Activated naive CD4-positive, alpha-beta T cell treated with Interleukin-2 at 50 U/mL for 16 hours (primary cell): ENCODE measurements around the gene PACRG.

Source experiments
- DNase-seq: peaks from one replicate; pipeline ENCODE4 v3.0.0-alpha.2; 2020

PACRG gene

DNA sequence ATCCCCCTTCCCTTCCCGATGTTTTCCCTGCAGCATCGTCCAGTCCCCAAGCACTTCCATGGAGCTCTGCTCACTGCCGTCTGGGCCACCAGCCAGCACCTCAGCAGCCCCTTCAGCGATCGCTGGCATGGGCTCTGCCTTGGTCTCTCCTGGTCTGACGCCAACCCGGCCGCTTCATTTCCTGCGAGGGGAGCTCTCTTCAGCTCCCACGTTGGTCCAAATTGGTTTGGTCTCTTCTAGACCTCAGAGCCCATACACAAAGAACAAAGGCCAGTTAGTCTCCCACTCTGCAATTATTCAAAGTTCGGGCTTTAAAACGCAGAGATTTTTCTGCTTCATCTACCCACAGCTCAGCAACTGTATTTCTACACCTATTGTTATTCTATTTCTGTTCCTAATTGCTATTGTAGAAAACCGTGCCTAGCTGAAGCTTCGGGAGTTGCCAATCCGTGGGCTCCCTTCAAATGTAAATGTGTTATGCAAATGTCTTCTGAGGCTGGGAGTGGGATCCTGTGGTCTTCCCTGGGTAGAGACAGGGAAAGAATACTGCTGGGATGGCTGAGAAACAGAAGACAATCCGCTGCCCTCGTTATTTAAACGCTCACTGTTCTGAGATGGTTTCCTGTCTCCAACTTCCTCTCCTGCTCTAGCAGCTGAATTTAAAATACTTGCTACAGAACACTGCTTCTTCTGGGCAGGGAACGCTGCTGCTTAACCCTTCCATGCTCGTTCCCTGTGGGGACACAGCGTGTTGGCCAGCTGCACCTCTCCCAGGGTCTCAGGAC, 532.5 kb downstream of the PACRG start:
- DNase-seq, result no peak

DNA sequence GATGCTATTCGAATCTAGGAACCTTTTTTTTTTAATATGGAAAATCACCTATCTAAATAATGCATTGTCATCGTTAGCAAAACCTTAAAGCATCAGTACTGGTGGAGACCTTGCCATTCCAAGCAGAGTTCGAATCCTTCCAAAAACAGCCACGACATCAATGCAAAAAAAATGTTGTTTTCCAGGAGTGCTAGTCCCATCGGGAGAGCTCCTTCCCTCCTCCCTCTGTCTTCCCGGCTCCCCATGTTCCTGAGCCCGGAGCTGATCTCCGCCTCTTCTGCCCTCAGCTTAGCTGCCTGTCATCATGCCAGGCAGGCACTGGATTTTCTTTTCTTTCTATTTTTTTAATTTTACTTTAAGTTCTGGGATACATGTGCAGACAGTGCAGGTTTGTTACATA, 533.1 kb downstream of the PACRG start:
- no peak for DNase-seq

DNA sequence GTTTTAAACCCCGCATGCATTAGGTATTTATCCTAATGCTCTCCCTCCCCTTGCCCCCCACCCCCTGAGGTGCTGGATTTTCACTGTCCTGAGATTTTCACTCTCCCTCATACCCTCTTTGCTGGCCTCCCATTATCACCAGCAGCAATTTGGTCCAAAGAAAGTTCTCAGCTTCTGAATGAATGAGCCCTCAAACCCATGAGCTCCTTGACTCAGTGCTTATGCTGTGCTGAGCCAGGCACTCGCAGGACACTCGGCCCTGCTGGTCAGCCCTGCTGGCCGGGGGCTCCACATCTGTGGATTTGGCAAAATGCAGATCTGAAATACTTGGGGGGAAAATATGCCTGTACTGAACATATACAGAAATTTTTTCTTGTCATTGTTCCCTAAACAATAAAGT, 533.6 kb downstream of the PACRG start:
- DNase-seq, result no peak

- DNase-seq, result no peak
Observed at GRCh38 chr6:163262080-163262479, 534.3 kb downstream of the PACRG start.

- DNase-seq, result no peak
Observed at GRCh38 chr6:163263196-163263595, 535.4 kb downstream of the PACRG start.

DNA sequence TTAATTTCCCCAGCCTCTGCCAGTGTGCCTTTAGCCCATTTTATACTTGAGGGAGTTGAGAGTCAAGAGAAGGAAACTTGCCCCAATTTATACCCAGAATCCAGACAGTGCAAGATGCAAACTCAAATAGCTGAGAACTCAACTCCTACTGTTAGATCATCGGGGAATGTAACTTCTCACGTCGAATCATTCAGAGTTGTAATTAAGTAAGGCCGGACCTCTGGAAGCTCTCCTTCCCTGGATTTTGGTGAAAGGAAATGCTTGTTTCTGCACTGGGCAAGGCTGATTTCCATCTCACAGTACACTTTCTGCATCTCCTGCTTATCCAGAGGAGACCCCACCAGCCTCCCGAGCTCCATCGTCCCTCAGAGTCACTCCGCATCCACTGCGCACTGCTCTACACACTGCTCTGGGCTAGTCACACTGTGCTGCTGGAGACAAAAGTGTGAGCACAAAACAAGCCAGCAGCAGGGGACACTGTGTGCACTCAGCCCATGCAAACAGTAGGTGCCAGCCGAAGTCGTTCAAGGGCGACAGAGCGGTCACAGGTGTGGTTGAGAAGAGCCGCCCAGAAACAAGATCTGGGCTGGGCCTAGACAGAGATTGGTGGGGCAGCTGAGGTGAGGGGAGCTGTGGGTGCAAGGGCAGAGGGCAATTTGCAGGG, 536.4 kb downstream of the PACRG start:
- no peak for DNase-seq

GRCh38 chr6:163264662-163265035, 536.9 kb downstream of the PACRG start:
- no peak for DNase-seq

DNA sequence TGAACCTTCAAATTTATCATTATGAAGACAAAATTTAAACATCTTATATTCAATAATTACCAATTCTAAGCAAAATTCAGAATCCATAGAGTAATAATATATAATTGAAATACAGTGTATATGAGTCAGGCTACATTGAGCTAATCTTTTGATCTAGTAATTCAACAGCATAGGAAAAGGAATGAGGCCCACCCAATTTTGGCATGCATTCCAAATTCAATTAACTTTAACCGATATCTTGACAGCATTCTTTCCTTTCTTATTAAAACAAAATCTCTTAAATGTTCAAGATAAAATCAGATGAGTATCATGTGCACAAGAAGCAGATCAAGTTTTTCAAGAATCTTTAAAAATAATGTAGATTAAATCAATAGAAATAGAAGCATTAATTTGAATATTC, 553.9 kb downstream of the PACRG start:
- DNase-seq, result no peak

DNA sequence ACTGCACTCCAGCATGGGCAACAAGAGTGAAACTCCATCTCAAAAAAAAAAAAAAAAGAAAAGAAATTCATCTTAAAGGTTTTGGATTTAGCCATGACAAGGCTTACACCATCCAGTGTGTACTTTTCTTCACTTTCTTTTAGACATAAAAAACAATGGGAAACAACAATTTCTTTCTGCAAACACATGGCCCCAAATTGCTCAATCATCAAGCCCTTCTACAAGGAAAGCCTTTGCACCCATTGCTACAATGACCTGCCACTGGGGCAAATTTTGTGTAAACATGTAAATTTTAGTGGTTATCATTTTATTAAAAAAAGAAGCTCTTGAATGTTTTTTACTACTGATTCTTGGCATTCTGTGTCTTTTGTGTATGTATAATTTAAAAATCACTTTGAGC, 554.9 kb downstream of the PACRG start:
- DNase-seq, result no peak

DNA sequence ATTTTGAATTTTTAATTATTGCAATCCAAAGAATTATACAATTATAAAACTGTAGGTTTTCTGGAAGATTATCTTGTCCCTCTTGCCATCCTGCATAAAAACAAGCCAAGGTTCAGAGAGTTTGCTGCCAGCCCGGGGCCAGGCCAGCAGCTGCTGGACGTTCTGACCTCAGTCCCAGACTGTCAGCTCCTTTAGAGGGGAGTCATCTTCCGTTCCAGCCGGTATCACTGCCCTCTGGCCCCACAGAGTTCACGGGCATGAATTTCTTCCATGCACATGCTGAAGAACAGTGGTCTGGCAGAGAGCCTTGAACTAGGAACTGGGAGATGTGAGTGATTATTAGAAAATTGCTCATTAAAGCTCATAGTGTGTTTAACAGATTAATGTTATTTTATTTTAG, 556.4 kb downstream of the PACRG start:
- DNase-seq, result no peak

GRCh38 chr6:163285691-163286090, 557.9 kb downstream of the PACRG start:
- DNase-seq, result no peak

GRCh38 chr6:163287626-163288025, 559.9 kb downstream of the PACRG start:
- no peak for DNase-seq

DNA sequence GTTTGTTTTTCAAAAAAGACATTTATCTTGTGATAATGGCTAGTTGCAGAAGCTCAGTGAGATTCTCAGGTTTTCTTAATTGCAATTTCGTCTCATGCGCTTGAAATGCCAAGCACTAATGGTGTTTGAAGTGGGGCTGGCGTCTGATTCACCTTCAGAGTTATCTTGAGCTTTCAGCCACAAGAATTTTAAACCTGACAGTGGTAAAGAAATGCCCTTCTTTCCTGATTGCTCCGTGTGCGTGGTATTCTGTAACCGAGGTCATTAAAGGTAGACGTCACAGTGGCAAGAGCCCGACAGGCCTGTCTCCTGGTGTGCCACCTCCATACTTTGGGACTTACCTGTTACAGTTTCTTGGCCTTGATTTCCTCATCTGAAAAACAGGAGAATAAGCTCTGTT, 560.3 kb downstream of the PACRG start:
- no peak for DNase-seq

- DNase-seq, result no peak
Observed at GRCh38 chr6:163288915-163289314, 561.1 kb downstream of the PACRG start.

GRCh38 chr6:163289447-163289846, 561.7 kb downstream of the PACRG start:
- no peak for DNase-seq

DNA sequence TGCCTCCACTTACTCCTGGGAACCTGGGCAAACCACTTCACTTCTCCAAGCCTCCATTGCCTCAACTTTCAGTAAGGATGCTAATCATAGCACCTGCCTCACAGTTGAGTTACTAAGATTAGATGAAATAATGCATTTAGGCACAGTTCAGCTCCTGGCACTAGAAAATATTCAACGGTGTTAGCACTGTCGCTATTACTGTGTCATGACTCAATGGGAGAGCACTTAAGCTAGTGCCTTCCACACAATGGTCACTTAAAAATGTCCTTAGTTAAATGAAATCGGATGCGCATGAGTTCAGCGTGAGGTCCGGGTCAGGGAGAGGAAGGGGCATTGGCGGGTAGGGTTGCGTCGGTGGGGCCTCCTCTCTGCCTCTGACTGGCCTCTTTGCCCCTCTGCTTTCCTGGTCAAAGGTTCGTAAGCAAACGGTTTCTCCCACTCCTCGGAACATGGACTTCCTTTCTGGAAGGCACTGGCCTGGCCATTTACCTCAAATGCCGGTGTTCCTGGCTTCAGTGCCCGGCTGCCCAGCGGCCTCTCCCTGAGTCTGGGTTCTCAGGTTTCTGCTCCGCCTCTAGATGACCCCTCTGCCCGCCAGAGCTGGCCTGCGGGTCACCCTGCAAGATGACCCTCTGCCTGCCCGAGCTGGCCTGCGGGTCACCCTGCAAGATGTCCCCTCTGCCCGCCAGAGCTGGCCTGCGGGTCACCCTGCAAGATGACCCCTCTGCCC, 562.9 kb downstream of the PACRG start:
- no peak for DNase-seq

DNA sequence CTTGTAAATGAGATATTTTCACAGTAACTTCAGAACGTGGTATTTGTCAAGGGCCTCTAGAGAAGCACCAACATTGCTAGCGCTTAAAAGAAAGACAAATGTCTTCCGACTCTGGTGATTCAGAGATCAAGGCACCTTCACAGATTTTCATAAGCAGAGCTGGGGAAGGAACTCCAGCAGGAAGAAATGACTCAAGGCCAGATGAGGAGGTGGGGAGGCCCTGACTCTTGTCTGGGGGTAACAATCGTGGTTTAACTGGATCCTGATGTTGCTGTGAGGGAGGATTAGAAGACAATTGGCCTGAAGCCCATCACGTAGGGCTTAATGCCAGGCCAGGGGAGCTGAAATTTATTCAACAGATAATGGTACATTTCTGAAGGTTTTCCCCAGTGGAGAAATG, 563.8 kb downstream of the PACRG start:
- DNase-seq, result no peak

GRCh38 chr6:163293286-163293685, 565.5 kb downstream of the PACRG start:
- DNase-seq, result no peak

- no peak for DNase-seq
Observed at GRCh38 chr6:163294734-163295133, 567.0 kb downstream of the PACRG start.

DNA sequence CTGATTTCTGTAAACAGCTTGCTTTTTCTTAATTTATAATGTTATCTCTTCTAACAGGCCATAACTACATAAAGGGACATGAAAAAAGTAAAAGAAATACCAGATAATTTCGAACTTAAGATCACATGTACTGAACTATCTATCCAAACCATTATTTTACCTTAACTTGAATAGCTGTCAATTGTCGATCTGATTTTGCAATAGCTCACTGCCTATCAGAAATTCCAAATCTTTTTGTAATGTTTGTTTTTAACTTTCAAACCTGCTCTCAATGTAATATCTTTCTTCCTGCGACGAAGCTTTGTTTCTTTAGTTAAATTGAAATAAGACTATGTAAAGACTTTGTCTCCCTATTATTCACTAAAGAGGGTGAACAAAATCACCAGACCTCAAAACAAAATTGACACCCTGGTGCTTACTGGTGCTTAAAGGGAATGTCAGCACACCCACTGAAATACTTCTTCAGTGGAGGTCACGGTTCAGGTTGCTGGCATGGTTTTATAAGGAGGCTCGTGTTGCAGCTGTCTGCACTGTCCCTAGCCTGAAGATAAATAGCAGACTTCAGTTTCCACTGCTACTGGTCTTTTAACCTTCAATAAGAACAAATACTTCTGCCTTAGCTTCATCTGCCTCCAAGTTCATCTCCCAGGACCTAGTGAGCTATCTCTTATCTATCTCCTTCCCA, 569.2 kb downstream of the PACRG start:
- no peak for DNase-seq

DNA sequence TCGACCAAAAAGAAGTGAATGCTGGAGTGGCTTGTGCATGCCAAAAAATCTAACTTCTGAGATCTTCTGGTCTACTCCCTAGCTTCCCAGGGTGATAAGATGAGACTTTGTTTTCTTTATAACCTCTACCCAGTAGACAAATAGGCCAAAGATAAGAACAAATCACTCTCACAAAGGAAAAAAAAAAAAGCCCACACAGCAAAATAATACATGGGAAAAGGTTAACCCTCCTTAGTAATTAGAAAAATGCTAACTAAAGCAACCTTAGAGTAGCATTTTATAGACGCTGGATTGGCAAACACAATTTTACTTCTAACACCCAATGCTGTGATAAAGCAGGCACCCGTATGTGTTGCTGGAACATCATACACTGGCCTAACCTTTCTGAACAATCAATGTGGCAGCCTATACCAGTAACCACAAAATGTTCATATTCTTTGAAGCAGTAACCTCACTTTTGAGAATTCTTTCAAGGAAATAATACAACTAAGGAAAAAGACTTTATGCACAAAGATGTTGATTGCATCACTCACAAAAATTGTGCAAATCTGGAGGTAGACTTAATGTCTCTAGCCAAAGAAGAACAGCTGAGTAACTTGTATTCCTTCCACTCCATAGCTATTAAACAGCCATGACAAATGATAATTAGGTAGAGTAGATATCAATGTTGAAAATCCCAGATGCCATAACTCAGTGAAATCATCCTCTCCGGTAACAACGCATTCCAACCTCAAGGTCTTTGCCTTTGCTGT, 570.5 kb downstream of the PACRG start:
- no peak for DNase-seq

- no peak for DNase-seq
Observed at GRCh38 chr6:163300838-163301237, 573.1 kb downstream of the PACRG start.
